Mammary epithelial cell (primary cell): ENCODE results near the gene LOC101059915.
"Not testable (repeated sequence)": the region's sequence is repeated elsewhere in the genome, so short reads cannot be mapped to it uniquely, and the experiment has no call there.

Experiments
- CTCF ChIP-seq, 2 donors: IDR thresholded peaks in 1 of 2; conservative IDR thresholded peaks in 1 of 2; 2 replicates each; pipeline ENCODE4 v1.5.1; 2011 to 2012; ENCODE audit warnings: inconsistent platforms in 2 of 2, low read length in 2 of 2, mild to moderate bottlenecking in 2 of 2, control low read depth in 1 of 2, low read depth in 1 of 2; ENCODE audit not compliant: insufficient read depth in 1 of 2; ENCODE audit errors: extremely low read depth in 1 of 2
- EZH2 ChIP-seq: IDR thresholded peaks from 2 replicates; pipeline ENCODE4 v1.6.1; 2012; ENCODE audit warnings: low read length, inconsistent platforms, borderline replicate concordance

DNA sequence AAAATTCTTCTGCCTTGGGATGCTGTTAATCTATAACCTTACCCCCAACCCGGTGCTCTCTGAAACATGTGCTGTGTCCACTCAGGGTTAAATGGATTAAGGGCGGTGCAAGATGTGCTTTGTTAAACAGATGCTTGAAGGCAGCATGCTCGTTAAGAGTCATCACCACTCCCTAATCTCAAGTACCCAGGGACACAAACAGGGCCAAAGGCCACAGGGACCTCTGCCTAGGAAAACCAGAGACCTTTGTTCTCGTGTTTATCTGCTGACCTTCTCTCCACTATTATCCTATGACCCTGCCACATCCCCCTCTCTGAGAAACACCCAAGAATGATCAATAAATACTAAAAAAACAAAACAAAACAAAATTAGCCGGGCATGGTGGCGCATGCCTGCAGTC lies 9.8 kb downstream of the LOC101059915 start:
- not testable (repeated sequence) for TF ChIP-seq CTCF (conservative IDR thresholded peaks at IDR 0.05 in 1 of 2, IDR thresholded peaks at IDR 0.05 in 1 of 2; ENCODE audit: extremely low read depth in 1 of 2, insufficient read depth in 1 of 2, low read depth in 1 of 2, low read length in 2 of 2); EZH2
